ENCODE data around the gene KCNF1.
"Not testable (repeated sequence)": the region's sequence is repeated elsewhere in the genome, so short reads cannot be mapped to it uniquely, and the experiment has no call there.

KCNF1 gene

GRCh38 chr2:10947005-10947440, 35.3 kb downstream of the KCNF1 start:
- no peak for DNase-seq

- no peak for DNase-seq
Observed at GRCh38 chr2:10947446-10948187, 35.9 kb downstream of the KCNF1 start.

- DNase-seq, result no peak
Observed at GRCh38 chr2:10948188-10948564, 36.4 kb downstream of the KCNF1 start.

- DNase-seq, result no peak
Observed at GRCh38 chr2:10948606-10949230, 37.0 kb downstream of the KCNF1 start.

- DNase-seq, result no peak
Observed at GRCh38 chr2:10949835-10950234, 38.1 kb downstream of the KCNF1 start.

GRCh38 chr2:10951558-10952414, 40.1 kb downstream of the KCNF1 start:
- DNase-seq, result no peak

- DNase-seq, result no peak
Observed at GRCh38 chr2:10954416-10954815, 42.7 kb downstream of the KCNF1 start.

- no peak for DNase-seq
Observed at GRCh38 chr2:10954856-10955818, 43.4 kb downstream of the KCNF1 start.

- DNase-seq, result no peak
Observed at GRCh38 chr2:10956006-10956790, 44.5 kb downstream of the KCNF1 start.

GRCh38 chr2:10957391-10957790, 45.7 kb downstream of the KCNF1 start:
- DNase-seq, result no peak

GRCh38 chr2:10958452-10958851, 46.7 kb downstream of the KCNF1 start:
- DNase-seq, result not testable (repeated sequence)

GRCh38 chr2:10960606-10961489, 49.1 kb downstream of the KCNF1 start:
- no peak for DNase-seq

GRCh38 chr2:10961490-10961875, 49.7 kb downstream of the KCNF1 start:
- no peak for DNase-seq

GRCh38 chr2:10962004-10962403, 50.3 kb downstream of the KCNF1 start:
- no peak for DNase-seq

- DNase-seq, result no peak
Observed at GRCh38 chr2:10963155-10963554, 51.4 kb downstream of the KCNF1 start.

All from activated naive CD4-positive, alpha-beta T cell treated with anti-CD3 and anti-CD28 coated beads, Interleukin-2, amount 50 U/mL, for 16 hours (primary cell).